NCI-H2081 (cell line): Measurements from ENCODE around the gene CACFD1.
A peak's percentile ranks its signal among the peaks of the same experiment; 100 is the strongest.

ENCODE experiments used
- DNase-seq, 2 experiments: peaks; one replicate each; lab custom pipeline; 2025; lab: John Stamatoyannopoulos, UW

Gene CACFD1

GRCh38 chr9:133499892-133500270 lies 40.1 kb downstream of the CACFD1 start:
- no peak for DNase-seq

- DNase-seq, result no peak
Observed at GRCh38 chr9:133502112-133502511, 42.3 kb downstream of the CACFD1 start.

GRCh38 chr9:133505186-133505830 lies 45.5 kb downstream of the CACFD1 start:
- no peak for DNase-seq

GRCh38 chr9:133505901-133506652 lies 46.3 kb downstream of the CACFD1 start:
- DNase-seq, result no peak

GRCh38 chr9:133506653-133507038 lies 46.9 kb downstream of the CACFD1 start:
- peak in 1 of 2 experiments; percentile 42 for DNase-seq

- DNase-seq, result no peak
Observed at GRCh38 chr9:133507246-133507965, 47.6 kb downstream of the CACFD1 start.

- DNase-seq, result no peak
Observed at GRCh38 chr9:133508046-133508445, 48.3 kb downstream of the CACFD1 start.

GRCh38 chr9:133509179-133510083 lies 49.7 kb downstream of the CACFD1 start:
- peak; percentile 88 to 98 for DNase-seq

- peak in 1 of 2 experiments; percentile 9 for DNase-seq
Observed at GRCh38 chr9:133510926-133511505, 51.2 kb downstream of the CACFD1 start.

- no peak for DNase-seq
Observed at GRCh38 chr9:133511607-133512006, 51.8 kb downstream of the CACFD1 start.

GRCh38 chr9:133512253-133513213 lies 52.8 kb downstream of the CACFD1 start:
- peak in 1 of 2 experiments; percentile 58 for DNase-seq

- DNase-seq, result peak; percentile 68 to 91
Observed at GRCh38 chr9:133513214-133514100, 53.7 kb downstream of the CACFD1 start.

GRCh38 chr9:133514460-133515239 lies 54.9 kb downstream of the CACFD1 start:
- peak; percentile 63 to 83 for DNase-seq

GRCh38 chr9:133515240-133515610 lies 55.4 kb downstream of the CACFD1 start:
- no peak for DNase-seq

- no peak for DNase-seq
Observed at GRCh38 chr9:133515615-133516255, 56.0 kb downstream of the CACFD1 start.

GRCh38 chr9:133516256-133516960 lies 56.6 kb downstream of the CACFD1 start:
- DNase-seq, result no peak

GRCh38 chr9:133516961-133517350 lies 57.2 kb downstream of the CACFD1 start:
- DNase-seq, result no peak
